HL-60 (cell line): Measurements from ENCODE around the gene INO80.

Experiments used
- DNase-seq, 2 experiments: peaks; one replicate each; pipeline ENCODE4 v3.0.0-alpha.2; 2010 to 2020; ENCODE audit warnings: low read depth in 1 of 2, low spot score in 1 of 2
- H3K27ac ChIP-seq: fragments of 250-450 bp; sonication (Bioruptor Pico); replicated peaks from 2 replicates; pipeline ENCODE4 v1.5.1; 2020; ENCODE audit warnings: mild to moderate bottlenecking, moderate library complexity
- H3K27me3 ChIP-seq: fragments of 250-450 bp; sonication (Bioruptor Pico); 2 replicates; pipeline ENCODE4 v1.5.1; 2021; ENCODE audit warnings: mild to moderate bottlenecking, moderate library complexity; ENCODE audit not compliant: insufficient read depth, poor library complexity, severe bottlenecking
- H3K4me3 ChIP-seq: replicated peaks from 2 replicates; pipeline ENCODE4 v1.5.1; 2011; ENCODE audit warnings: mild to moderate bottlenecking, control low read depth, low read length; ENCODE audit not compliant: insufficient read depth
- SPI1 ChIP-seq: IDR thresholded peaks from 2 replicates; pipeline ENCODE4 v1.6.1; 2012; ENCODE audit warnings: low read depth, mild to moderate bottlenecking, borderline replicate concordance

Gene INO80

DNA sequence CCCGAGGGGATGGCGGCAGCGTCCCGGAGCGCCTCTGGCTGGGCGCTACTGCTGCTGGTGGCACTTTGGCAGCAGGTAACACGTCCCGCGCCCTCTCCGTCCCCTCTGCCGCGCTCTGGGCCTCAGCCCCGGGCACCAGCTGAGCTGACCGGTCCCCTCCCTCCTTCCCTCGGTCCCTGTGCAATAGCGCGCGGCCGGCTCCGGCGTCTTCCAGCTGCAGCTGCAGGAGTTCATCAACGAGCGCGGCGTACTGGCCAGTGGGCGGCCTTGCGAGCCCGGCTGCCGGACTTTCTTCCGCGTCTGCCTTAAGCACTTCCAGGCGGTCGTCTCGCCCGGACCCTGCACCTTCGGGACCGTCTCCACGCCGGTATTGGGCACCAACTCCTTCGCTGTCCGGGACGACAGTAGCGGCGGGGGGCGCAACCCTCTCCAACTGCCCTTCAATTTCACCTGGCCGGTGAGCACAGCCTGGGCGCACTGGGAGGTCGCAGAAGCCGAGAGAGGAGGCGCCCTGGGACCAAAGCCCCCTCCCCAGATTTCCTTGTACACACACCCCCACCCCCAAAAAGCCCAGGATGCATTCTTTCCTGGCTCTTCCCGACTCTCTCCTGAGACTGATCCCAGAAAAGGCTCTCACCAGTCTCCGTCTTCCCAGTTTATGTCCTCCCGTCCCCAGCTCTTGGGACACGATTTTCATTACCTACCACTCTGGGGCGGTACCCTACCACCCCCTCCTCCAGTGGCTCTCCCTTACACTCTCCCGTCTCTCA is 186.2 kb downstream of the INO80 start:
- H3K27me3 ChIP-seq: peaks cover 39% of the 10 kb centered on the region
- H3K4me3 ChIP-seq: peak overlapping the region; percentile 32
- no peak overlapping the region for H3K27ac ChIP-seq
- peak in 1 of 2 experiments; percentile 33 for DNase-seq
- no peak for TF ChIP-seq SPI1
